Esophagus muscularis mucosa (tissue), 3 donors: Measurements from ENCODE around the gene IGF2BP3.

Experiments used
- CTCF ChIP-seq, 3 experiments: fragments of 200-600 bp in 2 of 3; fragments of 450-650 bp in 1 of 3; sonication (generic) in 2 of 3; IDR thresholded peaks; one replicate each; pipeline ENCODE4 v1.5.1; 2017 to 2019; ENCODE audit warnings: antibody characterized with exemption in 3 of 3, mild to moderate bottlenecking in 2 of 3, moderate library complexity in 1 of 3
- POLR2A ChIP-seq: fragments of 450-650 bp; IDR thresholded peaks from one replicate; pipeline ENCODE4 v1.6.1; 2017; ENCODE audit warnings: antibody characterized with exemption, moderate library complexity, mild to moderate bottlenecking, low read depth
- POLR2AphosphoS5 ChIP-seq, 2 donors: sonication (generic); formaldehyde crosslinking; IDR thresholded peaks; one replicate each; pipeline ENCODE4 v1.6.1; 2017; ENCODE audit warnings: antibody characterized with exemption in 2 of 2

GRCh38 chr7:23449941-23450340 lies 20.4 kb downstream of the IGF2BP3 start:
- no peak for TF ChIP-seq CTCF (IDR thresholded peaks at IDR 0.05)
- TF ChIP-seq POLR2A: no peak
- TF ChIP-seq POLR2AphosphoS5 (IDR thresholded peaks at IDR 0.05): no peak
